RWPE1 (cell line): Measurements from ENCODE around the gene PRSS22.

Source experiments
- CTCF ChIA-PET: fragments of 350-600 bp; sonication (Branson Sonifier 250); formaldehyde crosslinking; extraction: SDS; loops from one replicate; lab custom pipeline; 2021; lab: Yijun Ruan, JAX
- POLR2A ChIA-PET: fragments of 400-600 bp; formaldehyde crosslinking; extraction: SDS; loops from one replicate; lab custom pipeline; 2020; ENCODE audit warnings: antibody characterized with exemption; ENCODE audit not compliant: low non-redundant PET; lab: Yijun Ruan, JAX
- DNase-seq: peaks from one replicate; pipeline ENCODE4 v3.0.0; 2012; ENCODE audit warnings: low spot score
- H3K27ac ChIP-seq: fragments of 450-650 bp; 2 replicates; pipeline ENCODE4 v1.5.1; 2017
- CTCF ChIP-seq: fragments of 450-650 bp; conservative IDR thresholded peaks from 2 replicates; pipeline ENCODE4 v1.5.1; 2017; ENCODE audit warnings: low read depth, mild to moderate bottlenecking

Gene PRSS22

DNA sequence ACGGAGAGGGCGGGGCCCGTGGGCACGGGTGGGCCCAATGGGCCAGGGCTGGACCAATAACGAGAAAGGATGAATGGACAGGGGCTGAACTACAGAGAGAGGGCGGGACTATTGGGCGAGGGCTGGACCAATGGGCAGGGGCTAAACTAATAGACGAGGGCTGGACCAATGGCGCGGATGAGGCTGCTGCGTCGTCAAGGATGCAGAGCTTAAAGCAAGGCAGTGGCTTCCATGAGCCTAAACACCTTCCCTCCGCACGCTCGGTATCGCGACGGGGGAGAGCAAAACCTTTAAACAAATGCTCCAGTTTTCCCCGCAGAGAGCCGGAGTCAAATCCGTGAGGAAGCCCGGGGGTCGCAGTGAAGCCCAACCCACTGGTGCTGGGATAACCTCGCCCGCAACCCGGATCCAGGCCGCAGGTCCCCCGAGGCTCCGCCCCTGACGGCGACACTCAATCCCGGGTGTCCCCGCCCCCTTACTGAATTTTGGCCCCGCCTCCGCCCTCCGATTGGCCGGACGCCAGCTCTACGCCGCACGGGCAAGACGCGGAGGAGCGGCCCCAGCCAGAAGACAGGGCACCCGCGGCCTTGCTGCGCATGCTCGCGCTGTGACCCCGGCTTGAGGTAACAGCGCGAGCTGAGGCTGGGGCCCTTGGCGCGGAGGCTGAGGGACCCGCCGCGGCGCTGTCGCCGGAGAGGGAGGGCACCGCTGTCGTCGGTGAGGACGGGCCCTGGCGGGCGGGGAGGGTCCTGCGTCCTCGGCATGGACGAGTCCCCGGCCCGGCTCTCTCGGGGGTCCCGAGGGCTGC is 24.9 kb upstream of the PRSS22 start, which contains the start of gene FLYWCH2:
Gene FLYWCH2 (plus strand): TSS at position 566 of the 808 bp plus-strand sequence. CDS start 13,235 bp downstream, outside the sequence.
- ChIA-PET POLR2A (interaction anchor here (0.5 kb wide), 1 partner anchor 37 kb away, joined by 3 read pairs; no protein-coding TSS in a partner anchor), CTCF (interaction anchor here (0.7 to 1.5 kb wide), 4 partner anchors 14 to 45 kb away, joined by 3 to 8 read pairs (median 6); no protein-coding TSS in a partner anchor)
- TF ChIP-seq CTCF: no peak
- peak; percentile 97 for DNase-seq
- peak within 1 kb of the TSS; percentile 90 for H3K27ac ChIP-seq

DNA sequence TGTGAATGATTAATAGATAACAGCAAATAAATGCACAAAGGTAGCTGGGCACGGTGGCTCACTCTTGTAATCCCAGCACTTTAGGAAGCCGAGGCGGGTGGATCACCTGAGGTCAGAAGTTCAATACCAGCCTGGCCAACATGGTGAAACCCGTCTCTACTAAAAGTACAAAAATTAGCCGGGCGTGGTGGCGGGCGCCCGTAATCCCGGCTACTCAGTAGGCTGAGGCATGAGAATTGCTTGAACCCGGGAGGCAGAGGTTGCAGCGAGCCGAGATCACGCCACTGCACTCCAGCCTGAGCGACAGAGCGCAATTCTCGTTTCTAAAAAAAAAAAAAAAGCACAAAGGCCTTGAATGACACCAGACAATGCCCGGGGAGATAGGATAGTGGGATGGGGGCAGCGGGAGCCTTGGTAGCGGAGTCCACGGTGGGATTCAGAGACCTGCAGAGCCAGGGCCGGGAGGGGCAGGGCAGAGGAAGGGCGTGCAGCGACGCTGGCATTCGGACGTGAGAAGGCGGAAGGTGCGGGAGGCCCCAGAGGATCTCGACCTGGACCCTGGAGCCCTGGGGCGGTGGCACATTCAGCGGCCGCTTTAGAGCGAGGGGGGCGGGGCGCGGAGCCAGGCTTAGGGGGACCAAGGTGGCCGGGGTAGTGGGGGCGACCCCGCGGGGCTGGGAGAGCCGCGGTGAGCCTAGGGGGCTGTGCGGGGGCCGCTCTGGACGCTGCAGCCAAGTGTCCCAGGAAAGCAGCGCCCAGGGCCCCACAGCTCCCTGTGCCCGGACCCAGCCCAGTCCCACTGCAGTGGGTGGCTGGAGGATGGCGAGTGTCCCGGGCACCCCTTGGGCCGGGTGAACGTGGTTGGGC is 24.0 kb upstream of the PRSS22 start:
- ChIA-PET POLR2A (no interaction called here), CTCF (interaction anchor here (0.7 kb wide), 1 partner anchor 26 kb away, joined by 3 read pairs; no protein-coding TSS in a partner anchor)
- DNase-seq: no peak
- peak overlapping the region; percentile 90 for H3K27ac ChIP-seq
- TF ChIP-seq CTCF: no peak

GRCh38 chr16:2879854-2880508 is 22.0 kb upstream of the PRSS22 start:
- H3K27ac ChIP-seq: no peak overlapping the region
- ChIA-PET POLR2A (no interaction called here), CTCF (interaction anchor here (0.6 to 1.2 kb wide), 3 partner anchors 47 to 80 kb away, joined by 3 to 4 read pairs (median 3); no protein-coding TSS in a partner anchor)
- no peak for TF ChIP-seq CTCF
- no peak for DNase-seq

DNA sequence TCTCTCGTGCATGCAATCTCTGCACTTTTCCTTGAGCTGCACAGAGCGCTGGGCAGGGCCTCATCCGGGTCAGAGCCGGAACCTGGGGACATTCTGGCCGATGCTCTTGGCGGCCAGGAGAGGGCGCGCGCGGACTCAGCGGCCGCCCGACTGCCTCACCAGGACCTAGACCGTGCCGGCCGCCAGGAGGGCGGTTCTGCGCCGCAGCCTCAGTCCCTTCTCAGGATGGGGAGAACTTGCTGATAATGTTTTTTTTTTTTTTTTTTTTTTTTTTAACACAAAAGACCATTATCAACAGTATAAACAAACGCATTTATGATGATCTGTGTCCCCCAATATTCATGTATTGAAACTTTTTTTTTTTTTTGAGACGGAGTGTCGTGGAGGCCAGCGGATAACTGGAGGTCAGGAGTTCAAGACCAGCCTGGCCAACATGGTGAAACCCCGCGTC is 17.0 kb upstream of the PRSS22 start:
- TF ChIP-seq CTCF: peak; percentile 95
- ChIA-PET POLR2A (no interaction called here), CTCF (interaction anchor here (0.6 to 0.7 kb wide), 7 partner anchors 20 to 1910 kb away, joined by 3 to 5 read pairs (median 3); no protein-coding TSS in a partner anchor)
- DNase-seq: peak; percentile 58
- peak overlapping the region; percentile 23; the same call in 1 of the 2 replicates for H3K27ac ChIP-seq

- CTCF ChIA-PET: interaction anchor here (0.6 to 0.7 kb wide), 7 partner anchors 19 to 1909 kb away, joined by 3 to 8 read pairs (median 3); no protein-coding TSS in a partner anchor
- TF ChIP-seq CTCF: no peak
- POLR2A ChIA-PET: no interaction called here
- DNase-seq: no peak
- peak overlapping the region; percentile 23; the same call in 1 of the 2 replicates for H3K27ac ChIP-seq
Observed at GRCh38 chr16:2874032-2874911, 16.3 kb upstream of the PRSS22 start.
